ENCODE measurements around the gene C21orf91.

- no peak for TF ChIP-seq POLR2AphosphoS5 (IDR thresholded peaks at IDR 0.05; ENCODE audit: low read depth, low read length)
- no peak for TF ChIP-seq TAF1 (IDR thresholded peaks at IDR 0.05; ENCODE audit: borderline replicate concordance, insufficient read depth, low read length)
- no peak for TF ChIP-seq REST (IDR thresholded peaks at IDR 0.05; ENCODE audit: insufficient read depth in 1 of 2, low read depth in 2 of 2, low read length in 2 of 2)
These were observed 72.2 kb downstream of the C21orf91 start for GRCh38 chr21:17746920-17747319.
